ENCODE data around the gene ZNF837. TPM values are rescaled to one million over a fixed set of nuclear protein-coding genes. Genes with fewer than 3 reads are reported as not detected.

Gene ZNF837
- total and polyA plus RNA-seq, 2 of the 13 experiments (the other 11 are each of a cell fraction or from before 2014, with no cell fraction given) = 0.29 to 1.3 TPM

DNA sequence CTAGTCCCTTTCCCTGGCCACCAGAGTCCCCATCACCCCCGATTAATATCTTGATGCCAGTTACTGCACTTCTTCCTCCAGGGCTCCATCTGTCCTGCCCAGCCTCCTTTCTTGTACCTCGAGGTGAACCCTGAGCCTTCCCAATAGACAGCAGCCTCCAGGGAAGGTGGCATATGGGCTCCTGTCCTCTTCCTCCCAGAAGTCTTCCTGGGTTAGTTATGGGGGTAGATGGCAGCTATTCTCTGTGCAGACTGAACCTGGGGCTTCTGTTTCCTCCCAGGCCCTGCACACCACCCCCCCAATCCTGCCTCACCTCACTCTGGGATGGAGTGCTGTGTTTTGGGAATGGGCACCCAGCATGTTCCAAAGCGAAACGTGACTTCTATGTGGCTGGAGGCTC is 17.3 kb upstream of the ZNF837 start:
- in situ Hi-C loops (cut with HindIII; ENCODE audit: extremely low pct_ligation_motif_present, low pct_unique_long_range_greater_than_20kb) = no loop called here
- ATAC-seq = no peak
- ChIA-PET CTCF (ENCODE audit: low intra/inter-chr PET ratio, low total read pairs) (no interaction called here), POLR2A (interaction anchor here (1.3 kb wide), 1 partner anchor 10 kb away, joined by 3 read pairs; the partner anchor contains the start of gene ZNF584)
- TF ChIP-seq CHD2 (IDR thresholded peaks at IDR 0.05; ENCODE audit: low read depth, low read length) = no peak
- TF ChIP-seq, protein P1, sequence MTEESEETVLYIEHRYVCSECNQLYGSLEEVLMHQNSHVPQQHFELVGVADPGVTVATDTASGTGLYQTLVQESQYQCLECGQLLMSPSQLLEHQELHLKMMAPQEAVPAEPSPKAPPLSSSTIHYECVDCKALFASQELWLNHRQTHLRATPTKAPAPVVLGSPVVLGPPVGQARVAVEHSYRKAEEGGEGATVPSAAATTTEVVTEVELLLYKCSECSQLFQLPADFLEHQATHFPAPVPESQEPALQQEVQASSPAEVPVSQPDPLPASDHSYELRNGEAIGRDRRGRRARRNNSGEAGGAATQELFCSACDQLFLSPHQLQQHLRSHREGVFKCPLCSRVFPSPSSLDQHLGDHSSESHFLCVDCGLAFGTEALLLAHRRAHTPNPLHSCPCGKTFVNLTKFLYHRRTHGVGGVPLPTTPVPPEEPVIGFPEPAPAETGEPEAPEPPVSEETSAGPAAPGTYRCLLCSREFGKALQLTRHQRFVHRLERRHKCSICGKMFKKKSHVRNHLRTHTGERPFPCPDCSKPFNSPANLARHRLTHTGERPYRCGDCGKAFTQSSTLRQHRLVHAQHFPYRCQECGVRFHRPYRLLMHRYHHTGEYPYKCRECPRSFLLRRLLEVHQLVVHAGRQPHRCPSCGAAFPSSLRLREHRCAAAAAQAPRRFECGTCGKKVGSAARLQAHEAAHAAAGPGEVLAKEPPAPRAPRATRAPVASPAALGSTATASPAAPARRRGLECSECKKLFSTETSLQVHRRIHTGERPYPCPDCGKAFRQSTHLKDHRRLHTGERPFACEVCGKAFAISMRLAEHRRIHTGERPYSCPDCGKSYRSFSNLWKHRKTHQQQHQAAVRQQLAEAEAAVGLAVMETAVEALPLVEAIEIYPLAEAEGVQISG (CRISPR knock-in tag; IDR thresholded peaks at IDR 0.05) = no peak
- TF ChIP-seq CBX2 (IDR thresholded peaks at IDR 0.05; ENCODE audit: low read depth, low read length) = no peak
- no peak for TF ChIP-seq CBX2 (CRISPR knock-in tag; IDR thresholded peaks at IDR 0.05; ENCODE audit: low read depth)
- TF ChIP-seq ZC3H4 (CRISPR knock-in tag; IDR thresholded peaks at IDR 0.05; ENCODE audit: borderline replicate concordance) = no peak
- no peak for TF ChIP-seq SPEN (CRISPR knock-in tag; IDR thresholded peaks at IDR 0.05; ENCODE audit: low read depth)
- no peak for TF ChIP-seq ZNF10 (CRISPR knock-in tag; IDR thresholded peaks at IDR 0.05; ENCODE audit: borderline replicate concordance, low read depth)
- TF ChIP-seq NR2C2 (CRISPR knock-in tag; IDR thresholded peaks at IDR 0.05; ENCODE audit: borderline replicate concordance) = no peak
- TF ChIP-seq, protein P2, sequence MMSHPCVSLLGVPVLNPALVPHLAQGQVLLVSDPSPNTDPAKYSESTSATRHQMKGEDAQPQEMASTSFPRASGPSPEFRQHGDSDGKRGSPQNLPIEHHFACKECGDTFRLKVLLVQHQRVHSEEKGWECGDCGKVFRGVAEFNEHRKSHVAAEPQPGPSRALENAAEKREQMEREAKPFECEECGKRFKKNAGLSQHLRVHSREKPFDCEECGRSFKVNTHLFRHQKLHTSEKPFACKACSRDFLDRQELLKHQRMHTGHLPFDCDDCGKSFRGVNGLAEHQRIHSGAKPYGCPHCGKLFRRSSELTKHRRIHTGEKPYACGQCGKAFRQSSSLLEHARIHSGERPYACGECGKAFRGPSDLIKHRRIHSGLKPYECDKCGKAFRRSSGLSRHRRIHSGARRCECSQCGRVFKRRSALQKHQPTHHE (CRISPR knock-in tag; IDR thresholded peaks at IDR 0.05; ENCODE audit: borderline replicate concordance) = no peak
- TF ChIP-seq PHB2 (IDR thresholded peaks at IDR 0.05; ENCODE audit: partially characterized antibody) = no peak
- no peak for TF ChIP-seq ATAD3A (CRISPR knock-in tag; IDR thresholded peaks at IDR 0.05)
- no peak for TF ChIP-seq RXRB (CRISPR knock-in tag; IDR thresholded peaks at IDR 0.05; ENCODE audit: borderline replicate concordance)
- TF ChIP-seq, protein P3, sequence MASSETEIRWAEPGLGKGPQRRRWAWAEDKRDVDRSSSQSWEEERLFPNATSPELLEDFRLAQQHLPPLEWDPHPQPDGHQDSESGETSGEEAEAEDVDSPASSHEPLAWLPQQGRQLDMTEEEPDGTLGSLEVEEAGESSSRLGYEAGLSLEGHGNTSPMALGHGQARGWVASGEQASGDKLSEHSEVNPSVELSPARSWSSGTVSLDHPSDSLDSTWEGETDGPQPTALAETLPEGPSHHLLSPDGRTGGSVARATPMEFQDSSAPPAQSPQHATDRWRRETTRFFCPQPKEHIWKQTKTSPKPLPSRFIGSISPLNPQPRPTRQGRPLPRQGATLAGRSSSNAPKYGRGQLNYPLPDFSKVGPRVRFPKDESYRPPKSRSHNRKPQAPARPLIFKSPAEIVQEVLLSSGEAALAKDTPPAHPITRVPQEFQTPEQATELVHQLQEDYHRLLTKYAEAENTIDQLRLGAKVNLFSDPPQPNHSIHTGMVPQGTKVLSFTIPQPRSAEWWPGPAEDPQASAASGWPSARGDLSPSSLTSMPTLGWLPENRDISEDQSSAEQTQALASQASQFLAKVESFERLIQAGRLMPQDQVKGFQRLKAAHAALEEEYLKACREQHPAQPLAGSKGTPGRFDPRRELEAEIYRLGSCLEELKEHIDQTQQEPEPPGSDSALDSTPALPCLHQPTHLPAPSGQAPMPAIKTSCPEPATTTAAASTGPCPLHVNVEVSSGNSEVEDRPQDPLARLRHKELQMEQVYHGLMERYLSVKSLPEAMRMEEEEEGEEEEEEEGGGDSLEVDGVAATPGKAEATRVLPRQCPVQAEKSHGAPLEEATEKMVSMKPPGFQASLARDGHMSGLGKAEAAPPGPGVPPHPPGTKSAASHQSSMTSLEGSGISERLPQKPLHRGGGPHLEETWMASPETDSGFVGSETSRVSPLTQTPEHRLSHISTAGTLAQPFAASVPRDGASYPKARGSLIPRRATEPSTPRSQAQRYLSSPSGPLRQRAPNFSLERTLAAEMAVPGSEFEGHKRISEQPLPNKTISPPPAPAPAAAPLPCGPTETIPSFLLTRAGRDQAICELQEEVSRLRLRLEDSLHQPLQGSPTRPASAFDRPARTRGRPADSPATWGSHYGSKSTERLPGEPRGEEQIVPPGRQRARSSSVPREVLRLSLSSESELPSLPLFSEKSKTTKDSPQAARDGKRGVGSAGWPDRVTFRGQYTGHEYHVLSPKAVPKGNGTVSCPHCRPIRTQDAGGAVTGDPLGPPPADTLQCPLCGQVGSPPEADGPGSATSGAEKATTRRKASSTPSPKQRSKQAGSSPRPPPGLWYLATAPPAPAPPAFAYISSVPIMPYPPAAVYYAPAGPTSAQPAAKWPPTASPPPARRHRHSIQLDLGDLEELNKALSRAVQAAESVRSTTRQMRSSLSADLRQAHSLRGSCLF (CRISPR knock-in tag; IDR thresholded peaks at IDR 0.05; ENCODE audit: borderline replicate concordance) = no peak
- TF ChIP-seq TARDBP (CRISPR knock-in tag; IDR thresholded peaks at IDR 0.05) = no peak
- no peak for TF ChIP-seq ZNF350 (CRISPR knock-in tag; IDR thresholded peaks at IDR 0.05; ENCODE audit: borderline replicate concordance, low read depth)
- DNase-seq (ENCODE audit: low spot score) = no peak
- peaks cover 4% of the 10 kb centered on the region for H3K79me2 ChIP-seq (ENCODE audit: insufficient read depth, low read length)
- peaks cover 17% of the 10 kb centered on the region; the same call in 1 of the 2 replicates for H4K20me1 ChIP-seq (ENCODE audit: insufficient read depth, low read length)
- FAIRE-seq = no peak
- H3K4me3 ChIP-seq (replicated peaks in 1 of 3; ENCODE audit: insufficient read depth in 1 of 3, low read depth in 2 of 3, low read length in 3 of 3) = no peak overlapping the region
- no TSS peak for BruUV-seq (replicated peaks)
- no peaks in the 10 kb centered on the region for H3K9me3 ChIP-seq (ENCODE audit: low read length)
- H2AFZ ChIP-seq (ENCODE audit: low read length) = no peak overlapping the region
- no peaks in the 10 kb centered on the region for H3K27me3 ChIP-seq (ENCODE audit: control insufficient read depth in 1 of 2, insufficient read depth in 2 of 2, low read length in 2 of 2)
- no peak overlapping the region for H3K4me2 ChIP-seq (ENCODE audit: low read depth, low read length)
- intact Hi-C loops (cut with micrococcal nuclease; ENCODE audit: unreplicated experiment) = no loop called here
- 11% methylated on average over 2 of the region's 4 CpGs for WGBS (ENCODE audit: low lambda C conversion rate)
- H3K36me3 ChIP-seq (replicated peaks in 1 of 2; ENCODE audit: control insufficient read depth in 1 of 2, insufficient read depth in 2 of 2, low read length in 2 of 2) = peaks cover 10 to 22% of the 10 kb centered on the region in 2 experiments
- H3K27ac ChIP-seq (ENCODE audit: extremely low read length, insufficient read depth, low read length) = no peak overlapping the region
- no peak overlapping the region for H3K9ac ChIP-seq (ENCODE audit: insufficient read depth, low read depth, low read length)
- H3K4me1 ChIP-seq (ENCODE audit: insufficient read depth, low read length) = peaks cover 32% of the 10 kb centered on the region
